Esophagus squamous epithelium (tissue), 4 donors: Measurements from ENCODE around the gene PLCB1.

Experiments used
- POLR2A ChIP-seq, 4 donors: fragments of 450-650 bp; IDR thresholded peaks; one replicate each; pipeline ENCODE4 v1.6.1; 2017; ENCODE audit warnings: antibody characterized with exemption in 4 of 4, mild to moderate bottlenecking in 4 of 4, moderate library complexity in 3 of 4
- TF ChIP-seq, protein P1 (sequence below), 6 experiments: fragments of 450-650 bp in 4 of 6; fragments of 200-600 bp in 2 of 6; sonication (generic) in 2 of 6; IDR thresholded peaks; one replicate each; pipeline ENCODE4 v1.5.1; 2016 to 2019; ENCODE audit warnings: antibody characterized with exemption in 6 of 6, mild to moderate bottlenecking in 4 of 6, moderate library complexity in 4 of 6

DNA sequence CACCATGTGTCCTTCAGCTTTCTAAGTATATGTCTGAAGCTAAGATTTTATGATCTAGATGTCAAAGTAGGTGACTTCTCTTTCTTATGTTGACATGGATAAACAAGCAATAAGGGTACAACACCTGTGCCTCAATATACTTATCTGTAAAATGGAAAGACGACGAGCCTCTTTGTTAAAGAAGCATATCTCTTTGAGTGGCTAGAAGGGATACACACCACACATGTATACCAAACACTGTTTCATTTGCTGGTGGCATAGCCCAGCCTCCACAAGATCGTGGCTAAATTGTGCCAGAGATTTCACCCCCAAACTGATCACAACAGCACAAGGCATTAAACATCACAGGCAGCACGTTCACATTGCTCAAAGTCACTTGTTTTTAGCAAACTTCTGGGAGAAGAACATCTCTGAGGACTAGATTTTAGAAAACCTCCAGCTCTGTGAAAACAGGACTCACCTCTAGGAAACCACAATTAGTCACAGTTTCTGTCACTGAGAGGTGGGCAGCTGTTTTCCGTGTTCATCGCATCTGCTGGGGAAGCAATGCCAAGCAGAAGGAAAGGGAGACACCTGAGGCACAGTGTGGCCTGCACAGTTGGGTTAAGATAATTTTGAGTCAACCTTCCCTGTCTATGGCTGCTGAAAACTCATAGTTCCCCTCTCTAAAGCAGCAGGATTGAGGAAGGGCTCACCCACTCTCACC lies 673.8 kb downstream of the PLCB1 start:
- TF ChIP-seq POLR2A (IDR thresholded peaks at IDR 0.05): no peak
- TF ChIP-seq, protein P1, sequence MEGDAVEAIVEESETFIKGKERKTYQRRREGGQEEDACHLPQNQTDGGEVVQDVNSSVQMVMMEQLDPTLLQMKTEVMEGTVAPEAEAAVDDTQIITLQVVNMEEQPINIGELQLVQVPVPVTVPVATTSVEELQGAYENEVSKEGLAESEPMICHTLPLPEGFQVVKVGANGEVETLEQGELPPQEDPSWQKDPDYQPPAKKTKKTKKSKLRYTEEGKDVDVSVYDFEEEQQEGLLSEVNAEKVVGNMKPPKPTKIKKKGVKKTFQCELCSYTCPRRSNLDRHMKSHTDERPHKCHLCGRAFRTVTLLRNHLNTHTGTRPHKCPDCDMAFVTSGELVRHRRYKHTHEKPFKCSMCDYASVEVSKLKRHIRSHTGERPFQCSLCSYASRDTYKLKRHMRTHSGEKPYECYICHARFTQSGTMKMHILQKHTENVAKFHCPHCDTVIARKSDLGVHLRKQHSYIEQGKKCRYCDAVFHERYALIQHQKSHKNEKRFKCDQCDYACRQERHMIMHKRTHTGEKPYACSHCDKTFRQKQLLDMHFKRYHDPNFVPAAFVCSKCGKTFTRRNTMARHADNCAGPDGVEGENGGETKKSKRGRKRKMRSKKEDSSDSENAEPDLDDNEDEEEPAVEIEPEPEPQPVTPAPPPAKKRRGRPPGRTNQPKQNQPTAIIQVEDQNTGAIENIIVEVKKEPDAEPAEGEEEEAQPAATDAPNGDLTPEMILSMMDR (IDR thresholded peaks at IDR 0.05): no peak
